Neural cell (in vitro differentiated cells): ENCODE data around the gene IRF4.

Experiments
- CTCF ChIP-seq: fragments of 450-650 bp; IDR thresholded peaks from 2 replicates; pipeline ENCODE4 v1.5.1; 2014; ENCODE audit warnings: antibody characterized with exemption, mild to moderate bottlenecking, moderate library complexity; ENCODE audit not compliant: poor library complexity, severe bottlenecking
- EP300 ChIP-seq: fragments of 450-650 bp; conservative IDR thresholded peaks from 2 replicates; pipeline ENCODE4 v1.6.1; 2014; ENCODE audit warnings: antibody characterized with exemption, mild to moderate bottlenecking, moderate library complexity; ENCODE audit not compliant: poor library complexity, severe bottlenecking
- EZH2 ChIP-seq: fragments of 200-600, 300-800 bp; shearing (Covaris generic), sonication (generic); IDR thresholded peaks from 2 replicates; pipeline ENCODE4 v1.6.1; 2014; ENCODE audit warnings: antibody characterized with exemption, low read length, borderline replicate concordance, mild to moderate bottlenecking; ENCODE audit not compliant: insufficient read depth, poor library complexity, severe bottlenecking
- MXI1 ChIP-seq: fragments of 450-650 bp; conservative IDR thresholded peaks from 2 replicates; pipeline ENCODE4 v1.6.1; 2014; ENCODE audit warnings: antibody characterized with exemption, mild to moderate bottlenecking; ENCODE audit not compliant: poor library complexity, severe bottlenecking
- RAD21 ChIP-seq: fragments of 450-650 bp; conservative IDR thresholded peaks from 2 replicates; pipeline ENCODE4 v1.6.1; 2014; ENCODE audit warnings: antibody characterized with exemption, mild to moderate bottlenecking, moderate library complexity
- SMC3 ChIP-seq: fragments of 450-650 bp; conservative IDR thresholded peaks from 2 replicates; pipeline ENCODE4 v1.6.1; 2014; ENCODE audit warnings: antibody characterized with exemption, mild to moderate bottlenecking, moderate library complexity; ENCODE audit not compliant: poor library complexity

GRCh38 chr6:346386-347030, 45.0 kb upstream of the IRF4 start:
- no peak for TF ChIP-seq SMC3
- TF ChIP-seq CTCF, result no peak
- no peak for TF ChIP-seq RAD21
- TF ChIP-seq EZH2, result no peak
- TF ChIP-seq EP300, result no peak
- TF ChIP-seq MXI1, result no peak
